Mesenteric fat pad (tissue), 1 donor: ENCODE measurements around the gene ECPAS. TPM values are rescaled to one million over a fixed set of nuclear protein-coding genes. Genes with fewer than 3 reads are reported as not detected.
"Not testable (repeated sequence)": the region's sequence is repeated elsewhere in the genome, so short reads cannot be mapped to it uniquely, and the experiment has no call there.

Experiments
- DNase-seq: peaks from one replicate; pipeline ENCODE4 v3.0.0-alpha.2; 2020; ENCODE audit warnings: low spot score
- total RNA-seq: library from RNA; stranded (reverse); fragmentation: NEBNext Ultra II Directional; extraction: Animal tissue kit (Norgen Biotek cat#: 25700); gene quantifications from one replicate; pipeline ENCODE4 v1.2.1, GENCODE V29; 2021
- donor health status: DM: yes; HTN: yes; CAD: no.

ECPAS gene
- total RNA-seq, 1 donor from 2014 or later, result 120 TPM

DNA sequence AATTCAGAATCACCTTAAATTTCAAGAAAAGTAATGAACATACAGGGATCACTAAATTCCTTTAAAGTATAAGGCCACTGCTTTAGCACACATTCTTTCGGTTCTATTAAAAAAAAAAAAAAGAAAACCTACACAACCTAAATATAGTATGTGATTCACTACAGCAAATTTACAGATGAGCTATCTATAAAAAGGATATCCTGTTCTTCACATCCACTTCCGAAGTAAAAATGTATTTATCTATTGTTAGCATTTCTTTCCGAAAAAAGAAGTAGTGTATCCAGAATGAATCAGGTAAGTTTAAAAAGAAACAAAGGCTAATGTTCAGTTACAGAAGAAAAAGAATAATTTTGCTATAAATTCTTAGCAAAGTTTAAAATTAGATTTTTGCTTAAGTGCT, 70.2 kb downstream of the ECPAS start:
- DNase-seq, result no peak

- no peak for DNase-seq
Observed at GRCh38 chr9:111412280-111412679, 71.9 kb downstream of the ECPAS start.

- no peak for DNase-seq
Observed at GRCh38 chr9:111411266-111411665, 72.9 kb downstream of the ECPAS start.

- no peak for DNase-seq
Observed at GRCh38 chr9:111407813-111408212, 76.4 kb downstream of the ECPAS start.

DNA sequence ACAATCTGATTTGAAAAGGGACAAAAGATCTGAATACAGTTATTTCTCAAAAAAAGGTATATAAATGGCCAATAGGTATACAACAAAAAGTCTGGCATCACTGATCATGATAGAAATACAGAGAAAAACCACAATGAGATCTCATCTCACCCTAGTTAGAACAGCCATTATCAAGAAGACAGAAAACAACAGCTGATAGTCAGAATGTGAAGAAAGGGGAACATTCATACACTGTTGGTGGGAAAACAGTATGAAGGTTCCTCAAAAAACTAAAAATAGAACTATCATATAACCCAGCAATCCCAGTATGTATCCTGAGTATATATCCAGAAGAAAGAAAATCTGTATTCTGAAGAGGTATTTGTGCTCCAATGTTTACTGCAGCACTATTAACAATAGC, 78.5 kb downstream of the ECPAS start:
- no peak for DNase-seq

DNA sequence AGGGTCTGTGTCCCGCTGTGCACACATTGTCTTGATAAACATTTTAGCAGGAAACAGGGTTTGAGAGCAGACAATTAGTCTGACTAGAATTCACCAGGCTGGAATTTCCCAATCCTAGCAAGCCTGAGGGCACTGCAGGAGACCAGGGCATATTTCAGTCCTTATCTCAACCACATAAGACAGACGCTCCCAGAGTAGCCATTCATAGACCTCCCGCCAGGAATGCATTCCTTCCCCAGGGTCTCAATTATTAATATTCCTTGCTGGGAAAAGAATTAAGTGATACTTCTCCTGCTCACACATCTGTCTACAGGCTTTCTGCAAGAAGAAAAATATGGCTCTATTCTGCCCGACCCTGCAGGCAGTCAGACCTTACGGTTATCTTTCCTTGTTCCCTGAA, 82.7 kb downstream of the ECPAS start:
- not testable (repeated sequence) for DNase-seq

GRCh38 chr9:111400564-111400898, 83.7 kb downstream of the ECPAS start:
- DNase-seq, result no peak

GRCh38 chr9:111399772-111400563, 84.2 kb downstream of the ECPAS start:
- no peak for DNase-seq

- DNase-seq, result no peak
Observed at GRCh38 chr9:111399211-111399739, 84.9 kb downstream of the ECPAS start.

- DNase-seq, result no peak
Observed at GRCh38 chr9:111393971-111394370, 90.2 kb downstream of the ECPAS start.

- DNase-seq, result no peak
Observed at GRCh38 chr9:111389406-111389805, 94.8 kb downstream of the ECPAS start.

DNA sequence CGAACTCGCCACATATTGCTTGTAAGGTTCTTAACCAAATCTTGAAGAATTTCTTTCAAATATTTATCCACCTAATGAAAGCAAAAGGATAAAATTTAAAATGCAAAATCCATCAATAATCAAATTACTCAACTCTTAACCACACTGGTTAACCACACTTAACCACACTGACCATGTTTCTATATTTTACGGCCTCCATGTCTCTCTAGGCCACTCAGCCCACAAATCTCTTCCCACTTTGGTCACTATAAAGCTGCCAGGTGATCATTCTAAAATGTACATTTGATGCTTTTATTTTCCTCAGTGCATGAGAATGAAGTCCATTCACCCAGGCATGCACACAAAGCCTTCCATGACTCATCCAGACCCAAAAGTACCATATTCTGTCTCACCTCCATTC, 97.8 kb downstream of the ECPAS start:
- DNase-seq, result no peak

DNA sequence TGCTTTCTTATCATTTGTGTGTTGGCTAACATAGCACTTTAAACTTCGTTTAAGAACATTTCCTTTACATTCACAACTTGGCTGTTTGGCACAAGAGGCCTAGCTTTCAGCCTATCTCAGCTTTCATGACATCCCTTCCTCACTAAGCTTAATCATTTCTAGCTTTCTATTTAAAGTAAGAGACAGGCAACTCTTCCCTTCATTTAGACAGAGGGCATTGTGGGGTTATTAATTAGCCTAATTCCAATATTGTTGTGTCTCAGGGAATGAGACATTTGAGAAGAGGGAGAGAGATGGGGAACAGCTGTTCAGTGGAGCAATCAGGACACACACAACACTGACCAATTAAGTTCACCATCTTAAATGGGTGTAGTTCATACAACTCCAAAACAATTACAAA, 103.2 kb downstream of the ECPAS start:
- no peak for DNase-seq

- DNase-seq, result no peak
Observed at GRCh38 chr9:111375817-111376564, 108.2 kb downstream of the ECPAS start.

DNA sequence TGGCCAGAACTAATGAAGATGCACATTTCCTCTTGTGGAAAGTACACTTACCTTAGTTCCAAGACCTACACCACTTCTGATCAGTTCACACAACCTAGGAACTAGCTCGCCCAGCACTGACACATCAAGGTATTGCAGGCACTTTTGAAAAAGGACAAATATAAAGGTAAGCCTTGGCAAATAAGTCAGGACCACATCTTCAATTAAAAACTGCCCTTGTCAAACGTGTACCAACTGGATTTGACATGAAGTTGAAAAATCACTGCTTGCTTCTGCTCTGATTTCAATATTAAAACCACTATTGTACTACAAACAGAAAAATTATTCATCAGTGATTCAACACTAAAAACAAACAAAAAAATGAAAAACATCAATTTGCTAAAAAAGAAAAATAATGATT, 109.1 kb downstream of the ECPAS start:
- DNase-seq, result no peak

DNA sequence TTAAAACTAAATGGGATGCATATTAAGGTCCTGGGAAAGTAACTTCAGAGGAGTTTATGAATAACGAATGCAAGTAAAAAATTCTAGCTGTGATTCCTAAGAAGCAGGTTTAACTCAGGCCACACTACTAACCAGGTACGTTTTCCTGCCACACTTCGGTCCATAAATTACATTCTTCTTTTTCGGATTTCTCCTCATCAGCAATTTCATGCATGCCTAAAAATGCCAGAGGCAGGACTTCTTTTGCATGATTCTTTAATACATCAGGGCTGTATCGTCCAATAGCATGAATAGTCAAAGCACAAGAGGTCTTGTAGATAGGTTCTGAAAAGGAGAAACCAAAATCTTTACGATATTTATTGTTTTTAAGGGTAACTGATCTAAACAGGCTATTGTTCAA, 111.9 kb downstream of the ECPAS start:
- no peak for DNase-seq

- no peak for DNase-seq
Observed at GRCh38 chr9:111366978-111367377, 117.2 kb downstream of the ECPAS start.

DNA sequence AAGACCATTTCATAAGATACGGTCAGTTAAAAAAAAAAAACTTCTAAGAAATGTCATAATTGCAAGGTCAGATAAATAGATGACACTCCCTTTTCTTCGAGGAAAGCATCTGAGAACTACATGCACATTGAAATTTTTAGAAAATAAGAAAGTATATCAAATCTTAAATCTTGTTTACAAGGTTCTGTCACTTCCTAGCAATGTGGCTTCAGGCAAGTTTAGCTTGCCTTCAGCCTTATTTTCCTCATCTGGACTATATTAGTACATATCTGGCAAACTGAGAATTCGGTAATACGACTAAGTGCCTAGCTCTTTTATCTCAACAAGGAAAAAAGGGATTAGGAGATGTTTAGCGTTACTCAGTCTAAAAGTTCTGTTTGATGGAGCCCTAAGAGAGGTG, 121.7 kb downstream of the ECPAS start:
- no peak for DNase-seq

GRCh38 chr9:111360881-111361280, 123.3 kb downstream of the ECPAS start:
- DNase-seq, result no peak

DNA sequence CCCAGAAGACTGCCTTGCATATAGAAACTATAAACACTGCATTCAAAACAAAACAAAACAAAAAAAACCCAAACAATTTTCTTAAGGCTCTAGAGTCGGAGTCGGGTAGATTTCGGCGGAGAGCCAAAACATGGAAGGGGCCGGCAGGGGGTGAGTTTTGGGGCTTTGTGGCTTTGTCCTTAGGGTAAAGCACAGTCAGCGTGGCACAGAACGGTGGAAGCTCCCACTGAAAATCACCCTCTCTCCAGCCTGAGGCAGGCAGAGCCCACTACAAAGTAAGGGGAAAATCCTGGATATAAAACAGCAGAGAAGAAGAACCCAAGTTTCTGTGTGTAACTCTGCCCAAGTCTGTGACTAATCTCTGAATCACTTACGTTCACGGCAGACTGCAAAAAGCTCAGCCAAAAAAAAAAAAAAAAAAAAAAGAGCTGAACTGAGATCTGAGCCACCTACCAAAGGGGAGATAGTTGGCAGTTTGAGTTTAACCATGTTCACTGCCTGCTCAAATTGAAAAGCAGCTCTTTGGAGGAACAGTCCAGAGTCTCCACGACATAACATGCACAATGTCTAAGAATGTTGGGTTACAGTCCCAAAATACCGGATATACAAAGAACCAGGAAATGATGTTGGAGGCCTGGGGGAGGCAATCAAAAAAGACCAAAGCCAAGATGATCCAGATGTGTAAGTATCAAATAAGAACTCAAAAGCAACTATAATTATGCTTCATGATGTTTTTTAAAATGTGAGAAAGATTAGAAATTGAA, 127.5 kb downstream of the ECPAS start:
- no peak for DNase-seq

- DNase-seq, result no peak
Observed at GRCh38 chr9:111352545-111352944, 131.6 kb downstream of the ECPAS start.

- DNase-seq, result no peak
Observed at GRCh38 chr9:111350556-111350955, 133.6 kb downstream of the ECPAS start.
